ENCODE results near the gene DOP1B.
"Not testable (repeated sequence)": the region's sequence is repeated elsewhere in the genome, so short reads cannot be mapped to it uniquely, and the experiment has no call there.

DOP1B gene

DNA sequence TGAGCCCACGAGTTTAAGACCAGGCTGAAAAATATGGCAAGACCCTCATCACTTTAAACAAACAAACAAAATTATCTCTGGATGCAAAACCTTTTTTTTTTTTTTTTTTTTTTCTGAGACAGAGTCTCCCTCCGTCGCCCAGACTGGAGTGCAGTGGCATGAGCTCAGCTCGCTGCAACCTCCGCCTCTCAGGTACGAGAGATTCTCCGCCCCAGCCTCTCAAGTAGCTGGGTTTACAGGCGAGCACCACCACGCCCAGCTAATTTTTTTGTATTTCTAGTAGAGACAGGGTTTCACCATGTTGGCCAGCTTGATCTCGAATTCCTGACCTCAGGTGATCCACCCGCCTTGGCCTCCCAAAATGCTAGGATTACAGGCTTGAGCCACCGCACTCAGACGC is 16.8 kb upstream of the DOP1B start:
- DNase-seq: not testable (repeated sequence)

DNA sequence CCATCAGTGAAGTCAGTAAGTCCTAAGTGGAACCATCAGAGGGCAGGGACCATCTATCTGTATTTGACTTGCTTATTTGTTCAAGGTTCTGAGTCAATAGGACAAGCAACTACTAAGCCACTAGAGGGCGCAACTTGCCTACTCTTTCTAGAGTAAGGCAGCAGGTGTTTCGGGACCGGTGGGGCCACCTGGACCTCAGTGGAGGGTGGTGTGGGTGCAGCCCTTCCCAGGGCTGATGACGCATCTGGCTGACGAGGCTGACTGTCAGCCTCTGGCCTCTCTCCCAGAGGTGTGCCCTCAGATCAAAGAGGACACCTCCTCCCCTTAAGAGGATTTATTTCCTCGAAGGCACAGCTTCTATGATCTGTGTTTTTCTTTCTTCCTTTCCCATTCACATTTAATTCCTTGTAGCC is 15.1 kb upstream of the DOP1B start:
- DNase-seq: peak; percentile 78

DNA sequence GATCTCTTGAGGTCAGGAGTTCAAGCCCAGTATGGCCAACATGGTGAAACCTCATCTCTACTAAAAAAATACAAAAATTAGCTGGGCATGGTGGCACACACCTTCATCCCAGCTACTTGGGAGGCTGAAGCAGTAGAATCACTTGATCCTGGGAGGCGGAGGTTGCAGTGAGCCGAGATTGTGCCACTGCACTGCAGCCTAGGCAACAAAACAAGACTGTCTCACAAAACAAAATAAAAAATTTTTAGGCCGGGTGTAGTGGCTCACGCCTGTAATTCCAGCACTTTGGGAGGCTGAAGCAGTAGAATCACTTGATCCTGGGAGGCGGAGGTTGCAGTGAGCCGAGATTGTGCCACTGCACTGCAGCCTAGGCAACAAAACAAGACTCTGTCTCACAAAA is 12.4 kb upstream of the DOP1B start:
- not testable (repeated sequence) for DNase-seq

DNA sequence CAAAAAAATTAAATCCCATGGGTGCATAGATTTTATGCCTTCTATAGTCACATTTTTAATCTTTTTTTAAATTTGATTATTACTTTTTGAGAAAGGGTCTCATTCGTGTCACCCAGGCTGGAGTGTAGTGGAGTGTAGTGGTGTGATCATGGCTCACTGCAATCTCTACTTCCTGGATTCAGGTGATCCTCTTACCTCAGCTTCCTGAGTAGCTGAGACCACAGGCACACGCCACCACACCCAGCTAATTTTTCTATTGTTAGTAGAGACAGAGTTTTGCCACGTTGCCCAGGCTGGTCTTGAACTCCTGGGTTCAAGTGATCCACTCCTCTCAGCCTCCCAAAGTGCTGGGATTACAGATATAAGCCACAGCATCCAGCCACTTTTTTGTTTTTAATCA is 11.4 kb upstream of the DOP1B start:
- no peak for DNase-seq

DNA sequence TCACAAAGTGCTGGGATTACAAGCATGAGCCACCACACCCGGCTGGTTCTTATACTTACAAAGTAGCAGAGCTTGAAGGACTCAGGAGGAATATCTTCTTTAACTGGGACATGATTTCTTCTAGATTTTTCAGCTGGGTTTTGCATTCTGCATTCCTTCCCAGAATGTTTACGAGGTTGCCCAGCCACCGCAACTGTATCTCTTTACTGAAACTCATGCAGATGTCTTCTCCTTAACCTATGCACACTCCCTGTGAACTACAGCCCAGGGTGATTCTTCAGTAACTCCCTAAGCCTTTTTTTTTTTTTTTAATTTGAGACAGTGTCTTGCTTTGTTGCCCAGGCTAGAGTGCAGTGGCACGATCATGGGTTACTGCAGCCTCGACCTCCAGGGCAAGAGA is 8.7 kb upstream of the DOP1B start:
- no peak for DNase-seq

DNA sequence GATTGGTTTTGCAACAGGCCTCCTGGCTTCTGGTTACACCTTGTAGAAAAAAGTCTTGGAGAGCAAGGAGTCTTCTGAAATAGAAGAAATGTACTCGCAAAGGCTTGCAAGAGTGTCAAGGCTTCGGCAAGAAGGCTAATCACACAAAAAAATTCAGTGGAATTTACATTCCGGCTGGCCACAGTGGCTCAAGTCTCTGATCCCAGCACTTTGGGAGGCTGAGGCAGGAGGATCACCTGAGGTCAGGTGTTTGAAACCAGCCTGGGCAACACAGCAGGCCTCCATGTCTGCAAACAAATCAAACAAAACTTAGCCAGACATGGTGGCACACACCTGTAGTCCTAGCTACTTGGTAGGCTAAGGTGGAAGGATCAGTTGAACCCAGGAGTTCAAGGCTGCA is 7.7 kb upstream of the DOP1B start:
- DNase-seq: no peak

DNA sequence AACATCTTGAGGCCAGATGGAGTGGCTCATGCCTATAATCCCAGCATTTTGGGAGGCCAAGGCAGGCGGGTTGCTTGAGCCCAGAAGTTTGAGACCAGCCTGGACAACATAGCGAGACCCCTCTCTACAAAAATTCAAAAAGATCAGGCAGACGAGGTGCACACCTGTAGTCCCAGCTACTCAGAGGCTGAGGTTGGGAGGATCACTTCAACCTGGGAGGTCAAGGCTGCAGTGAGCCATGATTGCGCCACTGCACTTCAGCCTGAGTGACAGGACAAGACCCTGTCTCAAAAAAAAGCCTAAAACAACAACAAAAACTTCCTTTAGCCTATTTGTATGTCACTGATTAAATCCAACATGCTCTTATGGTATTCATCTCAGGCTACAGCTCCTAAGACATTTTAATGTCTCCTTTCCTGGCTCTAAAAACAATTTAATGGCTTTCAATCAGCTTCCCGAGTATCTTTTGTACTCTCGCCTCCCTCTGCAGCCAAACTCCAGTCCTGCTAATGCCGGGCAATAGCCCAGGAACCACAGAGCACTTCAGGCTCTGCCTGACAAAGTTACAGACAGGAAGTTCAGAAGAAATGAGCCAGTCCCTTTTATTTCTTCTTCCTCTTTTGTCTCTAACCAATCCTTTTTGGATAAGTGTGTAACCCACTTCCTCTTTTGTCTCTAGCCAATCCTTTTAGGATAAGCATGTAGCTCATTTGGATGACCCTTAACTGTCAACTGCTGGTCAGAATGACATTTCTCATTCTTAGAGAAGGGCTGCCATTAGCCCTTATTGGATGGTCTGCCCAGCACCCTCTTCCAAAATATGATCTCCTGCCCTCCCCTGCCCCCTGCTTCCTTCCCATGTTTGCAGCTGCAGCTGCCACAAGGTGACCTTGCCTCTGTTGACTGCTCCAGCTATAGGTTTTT is 6.6 kb upstream of the DOP1B start:
- DNase-seq: peak; percentile 45

DNA sequence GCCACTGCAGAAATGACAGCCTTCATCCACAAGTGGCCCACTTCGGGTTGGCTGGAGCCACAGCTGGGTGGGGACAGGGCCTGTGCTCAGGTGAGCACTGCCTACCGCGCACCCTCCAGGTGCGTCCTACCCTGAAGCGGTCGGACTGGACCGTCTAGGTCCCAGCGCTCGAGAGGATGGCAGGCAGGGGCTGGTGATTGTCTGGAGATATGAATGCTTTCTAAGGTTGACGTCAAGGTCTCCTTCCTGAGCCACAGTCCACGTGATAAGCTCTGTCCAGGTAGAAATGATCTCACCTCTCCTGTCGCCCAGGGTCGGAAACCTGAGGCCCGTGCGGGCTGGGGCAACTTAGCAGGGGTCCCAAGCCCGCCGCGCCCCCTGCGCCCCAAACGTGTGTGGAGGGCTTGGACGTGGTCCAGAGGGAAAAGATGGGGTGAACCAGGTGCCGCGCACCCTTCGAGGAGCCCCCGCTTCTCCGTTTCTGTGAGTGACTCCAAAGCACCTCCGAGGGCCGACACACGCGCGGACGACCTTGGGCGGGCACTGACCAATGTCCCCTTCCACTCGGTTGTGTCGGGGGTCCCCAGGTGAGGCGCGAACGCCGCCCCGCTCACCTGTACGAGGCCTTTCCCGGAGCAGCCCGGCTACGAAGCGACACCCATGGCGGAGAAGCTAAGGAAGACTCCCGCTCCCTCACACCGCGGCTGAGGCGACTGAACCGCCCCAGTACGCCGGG is 853 bp upstream of the DOP1B start:
- no peak for DNase-seq

DNA sequence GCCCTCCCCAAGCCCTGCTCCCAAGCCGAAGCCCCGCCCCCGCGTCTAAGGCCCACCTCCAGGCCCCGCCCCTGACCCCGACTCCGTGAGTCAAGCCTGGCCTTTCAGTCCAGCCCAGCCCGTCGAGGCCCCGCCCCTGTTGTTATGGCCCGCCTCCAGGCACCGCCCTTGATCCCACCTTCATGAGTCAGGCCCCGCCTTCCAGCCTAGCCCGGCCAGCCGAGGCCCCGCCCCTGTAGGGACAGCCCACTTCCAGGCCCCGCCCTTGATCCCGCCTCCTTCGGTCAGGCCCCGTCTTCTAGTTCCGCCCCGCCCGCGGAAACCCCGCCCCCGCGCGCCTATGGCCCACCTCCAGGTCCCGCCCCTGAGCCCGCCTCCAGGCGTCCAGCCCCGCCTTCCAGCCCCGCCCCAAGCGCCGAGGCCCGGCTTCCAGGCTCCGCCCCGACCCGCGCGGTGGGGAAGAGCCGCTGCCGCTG is 247 bp upstream of the DOP1B start:
- peak; percentile 99 for DNase-seq

DNA sequence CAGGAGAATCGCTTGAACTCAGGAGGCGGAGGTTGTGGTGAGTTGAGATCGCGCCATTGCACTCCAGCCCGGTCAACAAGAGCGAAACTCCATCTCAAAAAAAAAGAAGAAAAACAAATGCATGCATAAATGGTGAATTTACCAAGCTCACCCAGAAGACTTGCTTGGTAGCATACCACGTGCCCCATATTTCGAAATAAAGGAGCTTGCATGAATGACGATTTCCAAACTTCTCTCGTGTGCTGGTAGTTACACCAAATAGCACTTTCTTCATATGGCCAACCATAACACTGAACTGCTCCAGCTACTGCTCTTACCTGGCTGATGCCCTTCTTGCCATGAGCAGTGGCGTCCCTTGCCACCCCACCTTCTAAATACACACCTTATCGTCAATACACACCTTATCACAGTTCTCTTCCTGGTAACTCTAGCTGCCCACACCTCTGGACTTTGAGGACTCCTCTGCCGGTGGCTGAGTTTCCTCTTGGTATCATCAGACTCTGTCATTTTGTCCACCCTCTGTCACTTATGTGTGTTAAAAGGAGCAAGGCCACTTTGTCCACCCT is 2.8 kb downstream of the DOP1B start:
- no peak for DNase-seq

DNA sequence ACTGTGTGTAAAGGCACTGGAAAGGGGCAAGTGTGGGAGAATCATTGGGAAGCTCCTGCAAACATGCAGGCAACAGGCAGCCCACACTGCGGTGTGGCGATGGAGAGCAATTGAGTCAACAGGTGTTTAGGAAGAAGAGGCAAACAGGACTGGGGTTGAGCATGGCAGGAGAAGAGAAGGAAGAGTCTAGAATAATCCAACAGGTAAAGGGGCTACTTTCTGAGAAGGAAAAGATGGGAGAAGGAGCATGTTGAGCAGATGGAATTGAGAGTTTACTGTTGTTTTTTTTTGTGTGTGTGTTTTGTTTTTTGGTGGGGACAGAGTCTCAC is 4.2 kb downstream of the DOP1B start:
- DNase-seq: no peak

DNA sequence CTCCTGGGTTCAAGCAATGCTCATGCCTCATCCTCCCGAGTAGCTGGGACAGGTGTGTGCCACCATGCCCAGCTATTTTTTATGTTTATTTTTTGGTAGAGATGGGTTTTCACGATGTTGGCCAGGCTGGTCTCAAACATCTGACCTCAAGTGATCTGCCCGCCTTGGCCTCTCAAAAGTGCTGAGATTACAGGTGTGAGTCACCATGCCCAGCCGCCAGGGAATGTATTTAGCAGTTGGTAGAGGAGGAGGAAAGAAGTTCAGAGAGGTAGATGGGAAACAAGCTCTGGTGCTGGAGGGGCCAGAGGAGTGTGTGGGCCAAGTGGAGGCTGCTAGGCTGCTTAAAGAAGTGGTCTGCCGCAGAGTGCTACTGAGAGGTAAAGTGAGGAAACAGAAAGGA is 6.0 kb downstream of the DOP1B start:
- no peak for DNase-seq

DNA sequence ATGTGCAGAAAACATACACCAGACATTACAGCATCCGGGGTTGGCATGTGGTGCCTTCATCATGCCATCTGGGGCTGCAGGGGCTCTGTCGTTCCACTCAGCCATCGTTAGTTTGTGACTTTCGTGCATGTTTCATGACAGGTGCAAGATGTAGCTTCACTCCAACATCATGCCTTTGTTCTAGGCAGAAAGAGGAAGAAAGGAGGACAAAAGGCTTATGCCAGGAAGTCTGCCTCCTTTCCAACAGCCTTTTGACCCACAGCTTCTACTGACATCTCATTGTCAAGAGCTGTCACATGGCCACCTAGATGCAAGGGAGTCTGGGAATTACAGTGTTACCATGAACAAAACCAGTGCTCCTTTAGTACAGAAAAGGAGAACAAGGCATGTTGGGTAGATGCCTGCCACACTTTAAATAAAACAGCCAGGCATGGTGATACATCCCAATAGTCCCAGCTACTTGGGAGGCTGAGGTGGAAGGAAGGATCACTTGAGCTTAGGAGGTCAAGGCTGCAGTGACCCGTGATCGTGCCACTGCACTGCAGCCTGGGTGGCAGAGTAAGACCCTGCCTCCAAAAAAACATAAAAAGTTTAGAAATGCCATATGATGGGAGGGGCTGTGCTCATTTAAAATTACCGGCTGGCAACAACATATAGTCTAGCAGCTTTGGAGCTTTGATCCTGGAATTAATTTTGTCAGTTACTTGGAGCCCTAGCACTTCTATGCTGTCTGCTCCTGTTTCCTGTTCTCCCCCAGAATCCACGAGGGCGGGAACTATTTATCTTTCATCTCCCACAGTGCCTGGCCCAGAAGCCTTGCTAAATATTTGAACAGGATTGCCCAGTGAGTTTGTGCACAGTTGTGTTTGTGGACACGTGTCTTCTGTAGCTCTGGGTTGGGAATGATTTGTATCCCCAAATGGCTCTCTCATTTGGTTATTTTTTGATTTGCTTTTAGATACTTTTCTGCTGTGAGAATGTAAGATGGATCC is 7.4 kb downstream of the DOP1B start:
- no peak for DNase-seq

DNA sequence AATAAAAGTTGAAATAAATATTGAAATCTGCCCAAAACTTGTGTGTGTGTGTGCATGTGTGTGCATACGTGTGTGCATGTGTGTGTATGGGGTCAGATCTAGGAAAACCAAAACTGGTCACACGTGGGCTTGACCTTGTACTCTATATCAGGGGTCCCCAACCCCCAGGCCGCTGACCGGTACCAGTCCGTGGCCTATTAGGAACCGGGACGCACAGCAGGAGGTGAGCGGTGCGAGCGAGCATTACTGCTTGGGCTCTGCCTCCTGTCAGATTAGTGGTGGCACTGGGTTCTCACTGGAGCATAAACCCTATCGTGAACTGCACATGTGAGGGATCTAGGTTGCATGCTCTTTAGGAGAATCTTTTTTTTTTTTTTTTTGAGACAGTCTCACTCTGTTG is 8.7 kb downstream of the DOP1B start:
- no peak for DNase-seq

DNA sequence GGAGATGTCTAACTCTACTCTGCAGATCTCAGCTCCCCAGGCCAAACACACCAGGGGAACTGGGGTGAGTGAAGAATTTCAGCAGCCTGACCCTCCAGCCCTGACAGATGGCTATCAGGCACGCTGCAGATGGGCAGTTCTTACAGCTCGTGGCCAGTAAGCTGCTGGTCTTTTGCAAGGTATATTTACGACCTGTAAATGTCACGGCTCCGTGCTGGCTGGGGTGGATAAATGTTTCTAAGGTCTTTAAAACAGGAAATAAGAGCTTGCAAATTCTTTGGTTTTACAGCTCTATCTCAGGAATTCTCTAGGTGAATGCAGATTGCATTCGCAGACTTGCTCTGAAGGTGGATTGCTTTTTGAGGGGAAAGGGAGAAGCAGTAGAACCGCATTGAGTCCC is 10.1 kb downstream of the DOP1B start:
- no peak for DNase-seq

DNA sequence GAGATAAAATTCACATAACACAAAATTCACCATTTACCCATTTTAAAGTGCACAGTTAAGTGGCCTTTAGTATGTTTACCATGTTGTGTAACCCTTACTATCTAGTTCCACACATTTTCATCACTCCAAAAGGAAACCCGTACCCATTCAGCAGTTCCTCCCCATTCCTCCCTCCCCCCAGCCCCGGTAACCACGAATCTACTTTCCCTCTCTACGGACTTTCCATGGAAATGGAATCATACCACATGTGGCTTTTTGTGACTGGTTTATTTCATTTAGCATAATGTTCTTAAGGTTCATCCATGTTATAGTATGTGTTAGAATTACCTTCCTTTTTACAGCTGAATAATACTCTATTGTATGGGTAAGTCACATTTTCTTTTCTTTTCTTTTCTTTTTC is 10.9 kb downstream of the DOP1B start:
- no peak for DNase-seq

DNA sequence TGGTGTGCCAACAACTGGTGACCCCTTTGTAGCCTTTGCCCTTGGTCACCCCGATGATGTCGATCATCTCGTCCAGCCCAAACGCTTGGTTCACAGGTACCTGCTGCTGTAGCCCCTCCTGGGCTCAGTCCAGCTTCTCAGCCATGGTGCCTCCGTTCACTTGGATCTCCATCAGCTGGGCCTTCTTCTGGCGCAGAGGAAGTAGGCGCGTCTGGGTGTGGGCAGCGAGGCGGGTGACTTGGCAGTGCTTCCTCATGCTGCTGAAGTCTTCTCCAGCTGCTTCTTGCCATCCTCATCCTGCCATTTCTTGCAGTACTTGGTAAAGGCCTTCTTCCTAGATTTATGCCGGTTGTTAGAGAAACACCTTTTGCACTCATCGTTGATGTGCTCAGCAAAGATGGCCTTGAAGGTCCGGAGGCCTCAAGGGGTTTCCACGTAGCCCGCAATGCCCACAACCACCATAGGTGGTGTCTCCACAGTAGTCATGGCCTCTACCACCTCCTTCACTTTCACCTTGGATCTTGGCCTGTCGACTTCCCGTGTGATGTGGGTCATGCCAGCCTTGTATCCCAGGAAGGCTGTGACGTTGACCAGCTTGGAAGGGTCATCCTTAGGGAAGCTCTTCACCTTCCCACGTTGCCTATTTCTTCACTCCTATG is 13.0 kb downstream of the DOP1B start:
- DNase-seq: no peak

DNA sequence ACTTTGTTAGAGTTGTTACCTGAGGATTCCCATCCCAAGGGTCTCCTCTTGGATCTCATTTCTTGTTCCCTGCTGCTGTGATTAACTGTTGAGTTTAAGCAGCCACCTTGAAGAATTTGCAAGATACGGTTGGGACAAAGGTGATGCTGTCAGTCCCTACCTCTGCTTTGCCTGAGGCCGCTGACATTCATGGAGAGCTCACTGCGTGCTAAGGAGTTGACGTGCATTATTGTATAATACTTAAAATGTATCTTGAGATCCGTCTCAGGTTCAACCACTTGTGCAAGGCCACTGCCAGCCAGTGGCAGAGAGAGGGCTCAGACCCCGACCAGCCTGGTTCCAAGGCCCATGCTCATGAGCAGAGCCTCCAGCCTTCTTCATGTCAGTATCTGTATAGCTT is 14.2 kb downstream of the DOP1B start:
- DNase-seq: no peak

DNA sequence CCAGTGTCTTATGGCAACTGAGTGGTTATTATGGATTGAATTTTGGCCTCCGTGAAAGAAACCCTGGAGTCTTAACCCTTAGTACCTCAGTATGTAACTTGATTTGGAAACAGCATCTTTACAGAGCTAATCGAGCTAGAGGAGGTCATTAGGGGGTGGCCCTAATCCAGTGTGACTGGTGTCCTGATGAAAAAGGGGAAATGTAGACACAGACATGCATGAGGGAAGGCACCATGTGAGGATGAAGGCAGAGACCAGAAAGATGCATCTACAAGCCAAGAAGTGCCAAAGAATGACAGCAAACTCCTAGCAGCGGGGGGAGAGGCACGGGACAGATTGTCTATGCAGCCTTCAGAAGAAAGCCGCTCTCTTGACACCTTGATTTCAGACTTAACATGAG is 14.7 kb downstream of the DOP1B start:
- DNase-seq: no peak

DNA sequence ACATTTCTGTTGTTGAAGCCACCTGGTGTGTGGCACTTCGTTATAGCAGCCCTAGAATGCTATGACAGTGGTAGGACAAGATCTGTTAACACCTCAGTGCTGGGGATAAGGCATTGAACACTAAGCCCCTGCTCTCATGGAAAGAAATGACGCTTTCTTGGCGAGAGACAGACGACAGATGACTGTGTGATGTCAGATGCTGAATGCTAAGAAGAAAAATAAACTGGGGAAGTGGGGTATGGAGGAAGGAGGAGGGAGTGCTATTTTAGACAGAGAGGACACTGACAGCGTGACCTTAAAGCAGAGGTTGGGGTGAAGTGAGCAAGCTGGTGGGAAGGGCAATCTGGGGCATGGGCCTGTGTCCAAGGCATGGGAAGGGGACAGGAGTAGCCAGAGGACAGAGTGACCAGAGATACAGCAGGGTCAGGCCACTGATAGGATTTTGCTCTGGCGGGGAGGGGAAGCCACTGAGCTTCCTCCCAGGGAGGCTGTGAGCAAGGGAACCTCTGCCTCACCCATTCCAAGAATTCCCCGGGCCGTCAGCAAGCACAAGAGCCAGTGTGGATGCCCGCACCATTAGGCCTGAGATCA is 15.2 kb downstream of the DOP1B start:
- no peak for DNase-seq

DNA sequence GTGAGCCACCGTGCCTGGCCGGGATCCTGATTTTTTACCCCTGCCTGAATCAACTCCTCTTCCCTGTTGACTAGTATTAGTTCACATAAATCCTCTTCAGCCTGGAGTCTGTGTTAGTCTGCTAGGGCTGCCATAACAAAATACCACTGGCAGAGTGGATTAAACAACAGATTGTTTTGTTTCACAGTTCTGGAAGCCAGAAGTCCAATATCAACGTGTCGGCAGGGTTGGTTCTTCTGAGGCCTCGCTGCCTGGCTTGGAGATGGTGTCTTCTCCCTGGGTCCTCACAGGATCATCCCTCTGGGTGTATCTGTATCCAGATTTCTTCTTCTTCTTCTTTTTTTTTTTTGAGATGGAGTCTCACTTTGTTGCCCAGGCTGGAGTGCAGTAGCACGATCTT is 18.2 kb downstream of the DOP1B start:
- no peak for DNase-seq
